Ishikawa (cell line): ENCODE measurements around the gene AHR.

Experiments
- CEBPB ChIP-seq: IDR thresholded peaks from 2 replicates; pipeline ENCODE4 v1.6.1; 2012
- CREB1 ChIP-seq: IDR thresholded peaks from 2 replicates; pipeline ENCODE4 v1.6.1; 2012; ENCODE audit warnings: low read depth
- EGR1 ChIP-seq: IDR thresholded peaks from 2 replicates; pipeline ENCODE4 v1.6.1; 2012
- EP300 ChIP-seq: IDR thresholded peaks from 2 replicates; pipeline ENCODE4 v1.6.1; 2012; ENCODE audit warnings: borderline replicate concordance
- FOXM1 ChIP-seq: IDR thresholded peaks from 2 replicates; pipeline ENCODE4 v1.6.1; 2012; ENCODE audit warnings: low read depth, borderline replicate concordance
- MAX ChIP-seq: IDR thresholded peaks from 2 replicates; pipeline ENCODE4 v1.6.1; 2012
- NFIC ChIP-seq: IDR thresholded peaks from 2 replicates; pipeline ENCODE4 v1.6.1; 2012
- RAD21 ChIP-seq: IDR thresholded peaks from 2 replicates; pipeline ENCODE4 v1.6.1; 2012; ENCODE audit warnings: low read depth
- REST ChIP-seq: IDR thresholded peaks from 2 replicates; pipeline ENCODE4 v1.6.1; 2012; ENCODE audit warnings: low read depth, mild to moderate bottlenecking
- TAF1 ChIP-seq: IDR thresholded peaks from 2 replicates; pipeline ENCODE4 v1.6.1; 2012; ENCODE audit warnings: low read depth, mild to moderate bottlenecking
- TCF12 ChIP-seq: IDR thresholded peaks from 2 replicates; pipeline ENCODE4 v1.6.1; 2012; ENCODE audit warnings: low read depth
- TEAD4 ChIP-seq: IDR thresholded peaks from 2 replicates; pipeline ENCODE4 v1.6.1; 2012
- USF1 ChIP-seq: IDR thresholded peaks from 2 replicates; pipeline ENCODE4 v1.6.1; 2012
- YY1 ChIP-seq: IDR thresholded peaks from 2 replicates; pipeline ENCODE4 v1.6.1; 2012; ENCODE audit warnings: low read depth
- ZBTB7A ChIP-seq: IDR thresholded peaks from 2 replicates; pipeline ENCODE4 v1.6.1; 2012; ENCODE audit warnings: low read depth

AHR gene

GRCh38 chr7:17304926-17305325, 6.5 kb downstream of the AHR start:
- TF ChIP-seq REST (no peak), NFIC (peak; percentile 73)

- TF ChIP-seq EGR1 (no peak), CREB1 (no peak), RAD21 (no peak), ZBTB7A (no peak), REST (no peak), MAX (no peak), FOXM1 (no peak), TEAD4 (no peak), USF1 (no peak), TAF1 (no peak), EP300 (no peak), CEBPB (no peak), YY1 (no peak), NFIC (no peak)
Measured at GRCh38 chr7:17305387-17306171, 7.1 kb downstream of the AHR start.

- no peak for TF ChIP-seq CREB1
- TF ChIP-seq NFIC: no peak
- no peak for TF ChIP-seq EGR1
- TF ChIP-seq EP300: no peak
Measured at GRCh38 chr7:17307000-17307399, 8.5 kb downstream of the AHR start.

GRCh38 chr7:17307558-17307957, 9.1 kb downstream of the AHR start:
- TF ChIP-seq ZBTB7A (no peak), NFIC (no peak)

- TF ChIP-seq FOXM1 (no peak), TEAD4 (no peak), TAF1 (no peak), NFIC (no peak), USF1 (no peak), EGR1 (no peak), TCF12 (no peak)
Measured at GRCh38 chr7:17307969-17308648, 9.7 kb downstream of the AHR start.

- TF ChIP-seq YY1 (no peak), REST (no peak), EGR1 (no peak), NFIC (no peak), CREB1 (no peak), ZBTB7A (no peak), CEBPB (no peak), EP300 (no peak), TEAD4 (no peak)
Measured at GRCh38 chr7:17311194-17311593, 12.7 kb downstream of the AHR start.
